Fibroblast of villous mesenchyme (primary cell): ENCODE data around the gene ASB5. TPM values are rescaled to one million over a fixed set of nuclear protein-coding genes. Genes with fewer than 3 reads are reported as not detected.
"Not testable (repeated sequence)": the region's sequence is repeated elsewhere in the genome, so short reads cannot be mapped to it uniquely, and the experiment has no call there.

ENCODE experiments used
- DNase-seq: peaks from one replicate; pipeline ENCODE4 v3.0.0-alpha.2; 2010; ENCODE audit warnings: low read depth
- H3K4me3 ChIP-seq: 2 replicates; pipeline ENCODE4 v1.5.1; 2011; ENCODE audit warnings: low read depth, mild to moderate bottlenecking, low read length
- total RNA-seq: library from RNA; depleted of rRNA; stranded (reverse); fragments of >200 nt; gene quantifications from 2 replicates; pipeline ENCODE4 v1.2.3, GENCODE V29; 2012
- TF ChIP-seq, protein P1 (sequence below): IDR thresholded peaks from 2 replicates; pipeline ENCODE4 v1.5.1; 2012; ENCODE audit warnings: low read depth, mild to moderate bottlenecking, low read length; ENCODE audit not compliant: insufficient read depth

The ASB5 gene
- total RNA-seq, 1 donor = 1.3 TPM

DNA sequence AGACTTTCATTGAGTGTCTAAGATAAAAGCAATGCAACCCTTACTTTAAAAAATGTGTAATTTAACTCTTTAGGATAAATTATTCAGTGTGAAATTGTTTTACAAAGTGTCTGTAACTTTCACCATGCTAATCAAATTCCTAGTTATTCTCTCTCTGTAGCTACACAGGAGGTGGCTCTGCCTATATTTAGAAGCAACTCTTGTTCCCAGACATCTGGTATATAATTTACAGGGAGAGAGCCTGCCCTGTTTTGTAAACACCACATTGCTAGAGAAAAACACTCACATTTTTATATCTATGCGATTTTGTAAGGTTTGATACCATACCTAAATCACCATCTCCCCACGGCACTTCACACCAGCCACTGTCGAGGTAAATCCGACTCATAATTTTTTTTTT lies 38.2 kb downstream of the ASB5 start:
- no peak overlapping the region for H3K4me3 ChIP-seq
- DNase-seq = peak; percentile 36
- TF ChIP-seq, protein P1, sequence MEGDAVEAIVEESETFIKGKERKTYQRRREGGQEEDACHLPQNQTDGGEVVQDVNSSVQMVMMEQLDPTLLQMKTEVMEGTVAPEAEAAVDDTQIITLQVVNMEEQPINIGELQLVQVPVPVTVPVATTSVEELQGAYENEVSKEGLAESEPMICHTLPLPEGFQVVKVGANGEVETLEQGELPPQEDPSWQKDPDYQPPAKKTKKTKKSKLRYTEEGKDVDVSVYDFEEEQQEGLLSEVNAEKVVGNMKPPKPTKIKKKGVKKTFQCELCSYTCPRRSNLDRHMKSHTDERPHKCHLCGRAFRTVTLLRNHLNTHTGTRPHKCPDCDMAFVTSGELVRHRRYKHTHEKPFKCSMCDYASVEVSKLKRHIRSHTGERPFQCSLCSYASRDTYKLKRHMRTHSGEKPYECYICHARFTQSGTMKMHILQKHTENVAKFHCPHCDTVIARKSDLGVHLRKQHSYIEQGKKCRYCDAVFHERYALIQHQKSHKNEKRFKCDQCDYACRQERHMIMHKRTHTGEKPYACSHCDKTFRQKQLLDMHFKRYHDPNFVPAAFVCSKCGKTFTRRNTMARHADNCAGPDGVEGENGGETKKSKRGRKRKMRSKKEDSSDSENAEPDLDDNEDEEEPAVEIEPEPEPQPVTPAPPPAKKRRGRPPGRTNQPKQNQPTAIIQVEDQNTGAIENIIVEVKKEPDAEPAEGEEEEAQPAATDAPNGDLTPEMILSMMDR = no peak

DNA sequence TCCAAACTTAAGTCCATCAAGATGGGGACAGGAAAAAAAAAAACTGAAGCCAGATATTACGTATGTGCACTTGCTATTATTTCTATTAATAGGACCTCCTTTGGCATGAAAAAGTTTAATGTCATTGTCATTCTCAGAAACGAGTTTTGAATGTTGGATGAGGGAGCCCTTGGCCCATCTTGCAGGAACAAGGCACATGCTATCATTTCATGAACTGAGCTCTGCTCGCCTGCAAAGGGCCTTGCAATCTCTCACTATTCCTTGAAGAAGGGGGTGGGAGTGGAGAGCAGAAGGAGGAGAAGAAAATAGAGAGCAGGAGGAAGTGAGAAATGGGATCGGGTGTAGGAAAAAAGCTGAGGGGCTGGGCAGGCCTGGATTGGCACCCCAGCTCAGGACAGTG lies 39.4 kb downstream of the ASB5 start:
- no peak overlapping the region for H3K4me3 ChIP-seq
- no peak for DNase-seq
- TF ChIP-seq, protein P1 = no peak

DNA sequence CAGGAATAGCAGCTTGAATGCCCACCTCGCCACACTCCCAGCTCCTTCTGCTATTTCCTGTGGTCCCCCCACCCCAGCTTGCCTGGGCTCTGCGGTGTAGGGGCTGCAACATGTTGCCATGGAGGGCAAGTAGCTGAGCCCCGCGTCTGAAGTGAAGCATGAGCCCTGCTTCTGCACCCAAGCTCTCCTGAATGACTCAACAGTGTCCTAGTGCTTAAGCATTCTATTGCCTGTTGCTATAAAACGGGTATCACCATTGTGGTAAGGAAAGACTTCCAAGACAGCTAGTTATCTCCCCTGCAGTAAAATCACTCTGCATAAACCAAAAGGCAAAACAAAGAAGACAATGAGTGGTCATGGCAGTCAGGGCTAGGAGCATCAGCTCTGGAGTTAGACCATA lies 42.3 kb downstream of the ASB5 start:
- TF ChIP-seq, protein P1 = no peak
- H3K4me3 ChIP-seq = no peak overlapping the region
- peak; percentile 6 for DNase-seq

DNA sequence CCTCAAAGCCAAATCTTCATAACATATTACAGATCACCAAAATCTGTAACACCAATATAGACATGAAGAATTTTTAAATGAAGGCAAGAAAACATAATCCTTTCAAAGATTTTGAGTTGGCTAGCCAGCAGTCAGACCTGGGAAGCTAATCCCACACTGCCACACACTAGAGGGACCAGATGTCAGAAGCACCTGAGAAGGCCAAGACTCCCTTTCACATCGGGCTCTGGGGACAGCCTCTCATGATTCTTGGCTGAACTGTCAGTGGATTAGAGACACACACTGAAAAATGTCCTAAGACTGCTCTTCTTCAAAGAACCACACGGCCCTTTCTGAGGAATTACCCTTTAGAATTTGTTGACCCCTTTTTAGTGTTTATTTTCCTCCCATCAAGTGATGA lies 45.5 kb downstream of the ASB5 start:
- DNase-seq = no peak
- no peak overlapping the region for H3K4me3 ChIP-seq
- TF ChIP-seq, protein P1 = no peak

DNA sequence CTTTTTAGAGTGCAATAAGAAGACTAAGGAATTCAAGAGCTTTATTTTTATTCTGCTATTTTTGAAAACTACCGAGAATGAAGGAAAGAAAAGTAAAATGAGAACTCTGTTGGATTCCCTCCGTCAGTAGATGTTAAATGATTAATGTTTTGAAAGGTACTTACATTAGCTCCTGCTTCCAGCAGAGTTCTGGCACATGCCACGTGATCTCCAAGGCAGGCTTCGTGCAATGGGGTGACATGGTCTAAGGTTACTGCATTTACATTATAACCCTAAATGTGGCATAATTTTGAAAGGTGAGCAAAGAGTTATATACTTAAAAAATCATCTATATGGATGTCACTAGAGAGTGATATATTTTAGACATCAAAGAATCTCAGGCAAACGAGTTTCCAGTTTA lies 46.9 kb downstream of the ASB5 start:
- TF ChIP-seq, protein P1 = no peak
- no peak for DNase-seq
- H3K4me3 ChIP-seq = no peak overlapping the region

DNA sequence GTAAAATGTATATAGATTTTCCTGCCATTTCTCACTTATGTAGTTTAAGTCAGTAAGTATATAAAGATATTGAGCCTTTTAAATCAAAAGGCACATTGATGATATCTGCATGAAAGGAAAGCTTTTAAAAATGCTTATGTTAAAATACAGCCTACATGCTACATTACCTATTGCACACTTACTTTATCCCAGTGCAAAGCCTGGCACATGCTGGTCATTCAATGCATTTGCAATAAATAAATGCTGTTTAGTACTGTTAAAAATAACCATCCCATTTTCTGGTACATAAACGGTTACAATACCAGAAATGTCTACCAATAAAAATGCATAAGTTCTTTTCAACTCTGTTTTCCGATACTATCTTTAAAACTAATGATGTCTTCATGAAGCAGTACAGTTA lies 51.5 kb downstream of the ASB5 start:
- H3K4me3 ChIP-seq = no peak overlapping the region
- TF ChIP-seq, protein P1 = no peak
- DNase-seq = no peak

DNA sequence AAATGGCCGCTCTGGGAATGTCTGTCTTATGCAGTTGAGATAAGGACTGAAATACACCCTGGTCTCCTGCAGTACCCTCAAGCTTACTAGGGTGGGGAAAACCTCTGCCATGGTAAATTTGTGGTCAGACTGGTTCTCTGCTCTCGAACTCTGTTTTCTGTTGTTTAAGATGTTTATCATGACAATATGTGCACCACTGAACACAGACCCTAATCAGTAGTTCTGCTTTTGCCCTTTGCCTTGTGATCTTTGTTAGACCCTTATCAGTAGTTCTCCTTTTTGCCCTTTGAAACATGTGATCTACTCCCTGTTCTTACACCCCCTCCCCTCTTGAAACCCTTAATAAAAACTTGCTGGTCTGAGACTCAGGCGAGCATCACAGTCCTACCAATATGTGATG lies 56.7 kb downstream of the ASB5 start:
- H3K4me3 ChIP-seq, DNase-seq: not testable (repeated sequence)
